GM10847 (cell line): Measurements from ENCODE around the gene MAML1.

Source experiments
- POLR2A ChIP-seq: IDR thresholded peaks from 2 replicates; pipeline ENCODE4 v1.6.1; 2011; ENCODE audit not compliant: insufficient read length; ENCODE audit errors: extremely low read depth

MAML1 gene

GRCh38 chr5:179819296-179820126, 86.9 kb downstream of the MAML1 start:
- TF ChIP-seq POLR2A = no peak

GRCh38 chr5:179820127-179820482, 87.5 kb downstream of the MAML1 start:
- no peak for TF ChIP-seq POLR2A

- peak; percentile 99 for TF ChIP-seq POLR2A
These were observed 88.1 kb downstream of the MAML1 start, which contains the start of gene SQSTM1 for GRCh38 chr5:179820483-179821297. SQSTM1 (plus strand) TSS chr5:179820905; CDS start chr5:179820937, 32 bp downstream.

- no peak for TF ChIP-seq POLR2A
These were observed 88.9 kb downstream of the MAML1 start for GRCh38 chr5:179821298-179822058.

- no peak for TF ChIP-seq POLR2A
These were observed 89.4 kb downstream of the MAML1 start for GRCh38 chr5:179822059-179822432.

- no peak for TF ChIP-seq POLR2A
These were observed 89.9 kb downstream of the MAML1 start for GRCh38 chr5:179822444-179822990.

GRCh38 chr5:179823937-179824744, 91.5 kb downstream of the MAML1 start:
- TF ChIP-seq POLR2A = no peak

GRCh38 chr5:179824745-179825112, 92.1 kb downstream of the MAML1 start:
- TF ChIP-seq POLR2A = no peak

- no peak for TF ChIP-seq POLR2A
These were observed 93.1 kb downstream of the MAML1 start for GRCh38 chr5:179825655-179826182.
